Measurements from ENCODE around the gene ZMYND19. TPM values are rescaled to one million over a fixed set of nuclear protein-coding genes. Genes with fewer than 3 reads are reported as not detected.

Gene ZMYND19
- total and polyA plus RNA-seq, 2 of the 4 experiments (the other 2 are of a cell fraction): 14.3 to 21.4 TPM

DNA sequence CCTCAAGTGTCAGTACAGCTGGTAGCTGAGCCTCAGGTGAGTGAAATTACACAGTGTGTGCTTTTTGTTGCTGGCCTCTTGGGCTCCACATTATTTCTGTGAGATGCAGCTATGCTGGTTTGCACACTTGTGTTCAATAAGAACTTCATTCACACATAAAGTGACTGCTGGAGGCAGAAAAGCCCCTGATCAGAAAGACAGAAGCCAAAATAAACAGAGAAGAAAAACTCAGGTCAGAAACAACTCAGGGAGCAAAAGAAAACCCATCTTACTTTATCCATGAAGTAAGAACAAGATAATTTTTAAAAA lies 55.2 kb downstream of the ZMYND19 start:
- H3K14ac ChIP-seq (replicated peaks; ENCODE audit: low read depth, low read length): no peak overlapping the region
- no peak overlapping the region for H3K18ac ChIP-seq (ENCODE audit: low read depth, low read length)
- in situ Hi-C loops (cut with MboI; ENCODE audit: low sequenced_read_pairs): no loop called here
- no peak overlapping the region for H4K91ac ChIP-seq (ENCODE audit: insufficient read depth, low read depth, low read length)
- H2AK5ac ChIP-seq (ENCODE audit: low read depth, low read length): no peak overlapping the region
- no peaks in the 10 kb centered on the region for H3K79me1 ChIP-seq (ENCODE audit: low read depth in 1 of 2, low read length in 2 of 2)
- TF ChIP-seq CEBPB (IDR thresholded peaks at IDR 0.05; ENCODE audit: low read depth, low read length): no peak
- TF ChIP-seq BHLHE40 (IDR thresholded peaks at IDR 0.05; ENCODE audit: low read depth, low read length): no peak
- TF ChIP-seq NFE2L2 (IDR thresholded peaks at IDR 0.05; ENCODE audit: low read depth, low read length): no peak
- no peak for TF ChIP-seq RFX5 (IDR thresholded peaks at IDR 0.05; ENCODE audit: low read depth, low read length)
- TF ChIP-seq MXI1 (IDR thresholded peaks at IDR 0.05; ENCODE audit: borderline replicate concordance, low read depth, low read length): no peak
- no peak for TF ChIP-seq MAZ (IDR thresholded peaks at IDR 0.05; ENCODE audit: borderline replicate concordance, low read depth, low read length)
- TF ChIP-seq CHD1 (IDR thresholded peaks at IDR 0.05; ENCODE audit: low read depth, low read length): no peak
- TF ChIP-seq, protein P1, sequence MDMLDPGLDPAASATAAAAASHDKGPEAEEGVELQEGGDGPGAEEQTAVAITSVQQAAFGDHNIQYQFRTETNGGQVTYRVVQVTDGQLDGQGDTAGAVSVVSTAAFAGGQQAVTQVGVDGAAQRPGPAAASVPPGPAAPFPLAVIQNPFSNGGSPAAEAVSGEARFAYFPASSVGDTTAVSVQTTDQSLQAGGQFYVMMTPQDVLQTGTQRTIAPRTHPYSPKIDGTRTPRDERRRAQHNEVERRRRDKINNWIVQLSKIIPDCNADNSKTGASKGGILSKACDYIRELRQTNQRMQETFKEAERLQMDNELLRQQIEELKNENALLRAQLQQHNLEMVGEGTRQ (IDR thresholded peaks at IDR 0.05; ENCODE audit: low read depth, low read length): no peak
- TF ChIP-seq, protein P2, sequence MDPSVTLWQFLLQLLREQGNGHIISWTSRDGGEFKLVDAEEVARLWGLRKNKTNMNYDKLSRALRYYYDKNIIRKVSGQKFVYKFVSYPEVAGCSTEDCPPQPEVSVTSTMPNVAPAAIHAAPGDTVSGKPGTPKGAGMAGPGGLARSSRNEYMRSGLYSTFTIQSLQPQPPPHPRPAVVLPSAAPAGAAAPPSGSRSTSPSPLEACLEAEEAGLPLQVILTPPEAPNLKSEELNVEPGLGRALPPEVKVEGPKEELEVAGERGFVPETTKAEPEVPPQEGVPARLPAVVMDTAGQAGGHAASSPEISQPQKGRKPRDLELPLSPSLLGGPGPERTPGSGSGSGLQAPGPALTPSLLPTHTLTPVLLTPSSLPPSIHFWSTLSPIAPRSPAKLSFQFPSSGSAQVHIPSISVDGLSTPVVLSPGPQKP (IDR thresholded peaks at IDR 0.05; ENCODE audit: borderline replicate concordance, low read depth, low read length): no peak
- no peak for TF ChIP-seq FOS (IDR thresholded peaks at IDR 0.05; ENCODE audit: low read depth, low read length)
- H4K8ac ChIP-seq (ENCODE audit: low read depth in 2 of 2, low read length in 2 of 2): no peak overlapping the region; a peak in 1 of 4 replicates
- intact Hi-C loops (cut with micrococcal nuclease): no loop called here
- no peak overlapping the region for H2BK15ac ChIP-seq (ENCODE audit: low read depth, low read length)
- ATAC-seq (ENCODE audit: low read depth) (no peak), DNase-seq (no peak)
- no peak overlapping the region for H3K27ac ChIP-seq (ENCODE audit: insufficient read depth, low read length)
- no peaks in the 10 kb centered on the region; the same call in 1 of the 2 replicates for H3K9me1 ChIP-seq (ENCODE audit: insufficient read depth, low read length)
- H3K23ac ChIP-seq (ENCODE audit: low read depth, low read length): no peak overlapping the region
- H4K5ac ChIP-seq (ENCODE audit: low read depth, low read length): no peak overlapping the region
- H3K4ac ChIP-seq (ENCODE audit: low read depth, low read length): no peak overlapping the region
- H3K56ac ChIP-seq (ENCODE audit: extremely low read depth, insufficient read depth, low read length): no peak overlapping the region
- dilution Hi-C loops (cut with HindIII; ENCODE audit: low sequenced_read_pairs, unreplicated experiment): no loop called here
- no peak overlapping the region for H2BK5ac ChIP-seq (ENCODE audit: low read depth, low read length, poor library complexity, severe bottlenecking)
- no peaks in the 10 kb centered on the region for H3K36me3 ChIP-seq (ENCODE audit: control insufficient read depth, insufficient read depth, low read length)
- no peak overlapping the region for H2BK120ac ChIP-seq (ENCODE audit: low read depth, low read length)
- no peak overlapping the region for H3K4me2 ChIP-seq (ENCODE audit: low read depth, low read length)
- ChIA-PET CTCF (interaction anchor here (0.6 to 1.6 kb wide), 8 partner anchors 11 to 232 kb away, joined by 3 to 7 read pairs (median 5); partner anchors contain the start of genes ENTPD8, EXD3, MRPL41 and NRARP), POLR2A (ENCODE audit: unreplicated experiment) (no interaction called here)
- peaks cover 7% of the 10 kb centered on the region; the same call in 1 of the 2 replicates for H4K20me1 ChIP-seq (ENCODE audit: insufficient read depth, low read length)
- H3K9me3 ChIP-seq (ENCODE audit: control insufficient read depth, insufficient read depth, low read length): no peaks in the 10 kb centered on the region
- no TSS peak for BruUV-seq (replicated peaks)
- H3K27me3 ChIP-seq (ENCODE audit: control insufficient read depth, insufficient read depth, low read length): peaks cover 1% of the 10 kb centered on the region; the same call in 1 of the 2 replicates
- peaks cover 8% of the 10 kb centered on the region for H3K4me1 ChIP-seq (ENCODE audit: control insufficient read depth, insufficient read depth, low read length)
- H3K4me3 ChIP-seq (ENCODE audit: insufficient read depth, low read depth, low read length): no peak overlapping the region
- no peak overlapping the region for H3K9ac ChIP-seq (ENCODE audit: low read depth, low read length)
- peak overlapping the region; percentile 82 for H2AFZ ChIP-seq (replicated peaks; ENCODE audit: low read length, poor library complexity)
- H2BK20ac ChIP-seq (ENCODE audit: low read depth, low read length): no peak overlapping the region
- H2AK9ac ChIP-seq (replicated peaks; ENCODE audit: low read depth, low read length, poor library complexity): no peak overlapping the region
